ENCODE measurements around the gene IQCM.
"Not testable (repeated sequence)": the region's sequence is repeated elsewhere in the genome, so short reads cannot be mapped to it uniquely, and the experiment has no call there.

The IQCM gene

DNA sequence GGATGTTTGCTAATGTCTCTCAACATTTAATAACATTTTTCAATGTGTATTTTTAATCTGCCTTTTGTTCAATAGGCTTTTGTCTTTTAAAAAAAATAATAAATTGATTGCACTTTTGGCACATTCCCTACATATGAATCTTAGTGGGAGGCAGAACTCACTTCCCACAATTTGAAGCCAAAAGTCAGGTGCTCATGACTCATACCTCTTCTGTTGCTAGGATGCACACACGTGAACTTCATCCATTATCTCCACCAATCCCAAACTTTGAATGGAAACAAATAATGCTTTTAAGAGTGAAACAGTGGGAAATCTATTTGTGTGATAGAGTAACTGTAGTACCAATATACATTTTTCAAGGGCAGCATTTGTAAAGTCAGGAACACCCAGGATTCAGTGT is 260.5 kb downstream of the IQCM start:
- DNase-seq, result no peak

DNA sequence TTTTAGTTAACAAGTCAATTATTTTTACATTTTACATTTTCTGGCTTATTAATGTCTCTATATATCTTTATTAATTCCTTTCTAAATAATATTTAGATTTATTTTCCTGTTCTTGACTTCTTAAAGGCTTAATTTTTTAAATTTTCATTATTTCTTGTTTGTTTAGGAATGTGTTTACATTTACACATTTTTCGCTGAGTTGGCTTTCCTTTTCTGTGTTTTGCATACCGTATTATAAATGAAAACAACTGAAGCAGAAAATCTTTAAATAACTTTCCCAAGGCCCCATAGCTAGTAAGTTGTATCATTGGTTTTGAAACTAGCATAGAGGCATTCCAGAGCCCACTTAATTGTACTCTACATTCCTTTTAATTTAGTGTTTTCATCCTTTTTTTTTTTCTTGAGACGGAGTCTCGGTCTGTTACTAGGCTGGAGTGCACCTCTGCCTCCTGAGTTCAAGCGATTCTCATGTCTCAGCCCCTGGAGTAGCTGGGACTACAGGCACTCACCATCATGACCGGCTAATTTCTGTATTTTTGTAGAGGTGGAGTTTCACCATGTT is 261.6 kb downstream of the IQCM start:
- DNase-seq, result no peak

DNA sequence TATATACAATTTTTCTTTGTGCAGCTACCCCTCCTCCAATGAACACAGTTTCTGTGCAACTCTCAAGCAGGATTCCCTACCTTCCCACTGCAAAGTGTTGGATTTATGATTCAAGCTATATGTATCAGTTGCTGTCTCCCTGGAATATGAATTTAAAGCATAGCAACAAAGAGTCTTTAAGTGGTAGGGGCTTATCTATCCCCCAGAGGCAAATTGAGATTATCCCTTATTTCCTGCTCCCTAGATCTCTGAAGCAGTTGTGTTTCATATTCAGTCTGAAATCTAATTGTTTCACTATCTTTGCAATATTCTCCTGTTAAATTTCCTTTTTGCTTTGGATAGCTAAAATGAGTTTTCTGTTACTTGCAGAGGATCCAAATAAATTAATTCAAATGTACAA is 263.0 kb downstream of the IQCM start:
- no peak for DNase-seq

GRCh38 chr4:149549911-149550310 is 265.7 kb downstream of the IQCM start:
- DNase-seq, result no peak

- no peak for DNase-seq
These were observed 280.9 kb downstream of the IQCM start for GRCh38 chr4:149534779-149535178.

- DNase-seq, result no peak
These were observed 283.8 kb downstream of the IQCM start for GRCh38 chr4:149531861-149532260.

DNA sequence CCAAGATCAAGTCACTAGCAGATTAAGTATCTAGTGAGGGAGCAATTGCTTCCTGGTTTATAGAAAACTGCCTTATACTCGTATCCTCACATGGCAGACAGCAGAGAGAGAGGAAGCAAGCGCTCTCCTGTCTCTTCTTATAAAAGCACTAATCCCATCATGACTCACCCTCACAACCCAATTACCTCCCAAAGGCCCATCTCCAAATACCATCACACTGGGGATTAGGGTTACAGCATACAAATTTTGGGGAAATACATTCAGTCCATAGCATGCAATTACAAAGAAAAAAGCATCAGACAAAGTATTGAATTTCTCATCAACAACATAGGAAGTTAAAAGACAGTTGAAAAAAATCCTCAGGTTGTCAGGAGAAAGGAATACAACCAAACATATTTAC is 292.6 kb downstream of the IQCM start:
- no peak for DNase-seq

- no peak for DNase-seq
These were observed 293.8 kb downstream of the IQCM start for GRCh38 chr4:149521611-149522425.

GRCh38 chr4:149518471-149518870 is 297.2 kb downstream of the IQCM start:
- DNase-seq, result no peak

- no peak for DNase-seq
These were observed 302.6 kb downstream of the IQCM start for GRCh38 chr4:149513081-149513480.

- DNase-seq, result no peak
These were observed 303.1 kb downstream of the IQCM start for GRCh38 chr4:149512501-149512900.

DNA sequence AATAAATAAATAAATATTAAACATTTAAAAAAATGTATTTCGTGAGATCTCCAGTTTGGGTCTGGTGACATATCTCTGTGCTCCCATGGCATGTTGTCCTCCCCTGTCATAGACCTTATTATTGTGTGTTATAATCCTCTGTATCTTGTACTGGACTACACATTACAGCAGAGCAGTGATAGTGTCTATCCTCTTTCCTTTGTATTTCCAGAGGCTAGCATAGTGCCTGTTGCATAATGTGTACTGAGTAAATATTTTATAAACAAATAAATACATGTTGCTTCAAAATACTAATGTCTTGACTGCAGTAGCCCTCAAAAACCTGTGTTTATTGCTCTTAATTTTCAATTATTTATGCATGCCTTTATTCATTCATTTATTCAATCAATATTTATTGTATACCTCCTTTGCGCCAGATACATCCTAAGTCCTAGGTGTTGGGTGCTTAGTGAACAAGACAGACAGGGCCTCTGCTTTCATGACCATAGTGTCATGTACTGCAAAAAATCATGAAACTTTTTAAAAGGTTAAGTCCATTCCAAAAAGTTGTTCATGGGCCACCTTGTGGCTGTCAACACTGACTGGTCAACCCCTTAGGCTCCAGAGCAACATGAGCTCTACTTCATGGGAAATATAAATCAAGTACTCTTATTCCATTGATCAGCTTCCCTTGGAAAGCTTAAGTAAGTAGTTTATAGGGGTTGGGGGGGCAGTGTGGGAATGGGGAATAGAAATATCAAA is 303.9 kb downstream of the IQCM start:
- DNase-seq, result no peak

- not testable (repeated sequence) for DNase-seq
These were observed 308.3 kb downstream of the IQCM start for GRCh38 chr4:149507309-149507708.

DNA sequence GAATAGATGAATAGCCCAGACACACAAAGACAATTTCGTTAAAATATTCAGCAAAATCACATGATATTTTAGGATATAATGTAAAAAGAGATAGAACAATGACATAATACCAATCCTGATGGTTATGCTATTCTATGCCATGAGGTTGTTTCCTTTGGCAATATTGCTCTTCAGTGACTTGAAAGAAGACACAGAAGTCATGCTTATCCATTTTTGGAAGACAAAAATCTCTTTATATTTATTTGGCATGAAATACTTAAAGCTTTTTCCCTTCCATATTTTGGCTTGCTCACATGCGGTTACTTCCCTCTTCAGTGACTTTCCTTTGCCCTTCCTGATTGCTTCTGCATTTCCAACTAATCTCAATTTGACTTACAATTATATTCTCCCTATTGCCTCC is 314.8 kb downstream of the IQCM start:
- no peak for DNase-seq

DNA sequence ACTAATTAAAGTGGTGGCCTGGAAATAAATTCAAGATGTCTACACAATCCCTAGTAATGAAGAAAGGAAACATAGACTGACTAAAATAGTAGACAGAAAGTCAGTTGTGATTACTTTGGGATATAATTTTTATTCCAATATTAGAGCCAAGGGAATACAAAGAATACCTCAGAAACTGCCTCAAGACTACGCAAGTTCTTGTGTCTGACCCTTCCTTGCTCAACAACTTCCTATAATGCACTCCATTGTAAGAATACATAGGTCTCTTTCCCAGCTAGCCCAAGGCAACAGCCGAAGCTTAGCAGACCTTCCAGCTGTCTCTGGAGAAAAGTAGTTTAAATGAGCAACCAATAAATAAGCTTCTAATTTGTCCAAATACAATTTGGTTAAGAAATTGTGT is 315.9 kb downstream of the IQCM start:
- DNase-seq, result no peak

GRCh38 chr4:149498246-149498645 is 317.4 kb downstream of the IQCM start:
- no peak for DNase-seq

GRCh38 chr4:149493492-149493891 is 322.2 kb downstream of the IQCM start:
- no peak for DNase-seq

GRCh38 chr4:149489321-149489720 is 326.3 kb downstream of the IQCM start:
- DNase-seq, result no peak

GRCh38 chr4:149486861-149487260 is 328.8 kb downstream of the IQCM start:
- no peak for DNase-seq

DNA sequence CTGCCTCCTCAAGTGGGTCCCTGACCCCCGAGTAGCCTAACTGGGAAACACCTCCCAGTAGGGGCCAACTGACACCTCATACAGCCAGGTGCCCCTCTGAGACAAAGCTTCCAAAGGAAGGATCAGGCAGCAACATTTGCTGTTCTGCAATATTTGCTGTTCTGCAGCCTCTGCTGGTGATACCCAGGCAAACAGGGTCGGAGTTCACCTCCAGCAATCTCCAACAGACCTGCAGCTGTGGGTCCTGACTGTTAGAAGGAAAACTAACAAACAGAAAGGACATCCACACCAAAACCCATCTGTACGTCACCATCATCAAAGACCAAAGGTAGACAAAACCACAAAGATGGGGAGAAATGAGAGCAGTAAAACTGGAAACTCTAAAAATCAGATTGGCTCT is 347.0 kb downstream of the IQCM start:
- not testable (repeated sequence) for DNase-seq

- no peak for DNase-seq
These were observed 349.2 kb downstream of the IQCM start for GRCh38 chr4:149466446-149466845.

- DNase-seq, result no peak
These were observed 349.7 kb downstream of the IQCM start for GRCh38 chr4:149465955-149466354.

- DNase-seq, result no peak
These were observed 372.1 kb downstream of the IQCM start for GRCh38 chr4:149443537-149443936.

- no peak for DNase-seq
These were observed 374.3 kb downstream of the IQCM start for GRCh38 chr4:149441338-149441737.
